ENCODE measurements around the gene C9orf152.

DNA sequence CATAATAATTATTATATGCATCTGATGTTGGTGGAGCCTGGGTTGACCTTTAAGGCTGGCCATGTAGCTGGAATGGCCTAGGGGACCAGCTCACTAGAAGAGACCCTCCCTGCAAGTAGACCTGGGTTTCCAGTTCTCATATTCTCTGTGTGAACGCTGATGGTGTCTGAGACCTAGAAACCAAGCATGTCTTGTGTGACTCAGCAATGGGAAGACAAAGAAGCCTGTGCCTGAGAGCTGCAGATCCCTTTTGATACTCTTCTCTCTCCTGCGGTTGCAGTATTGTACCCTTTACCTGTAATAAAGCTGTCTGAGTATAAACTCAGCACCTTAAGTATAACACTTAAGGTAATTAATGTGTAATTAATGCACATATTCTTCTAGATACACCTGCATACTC is 22.2 kb downstream of the C9orf152 start:
- TF ChIP-seq ZNF565 (CRISPR knock-in tag; conservative IDR thresholded peaks at IDR 0.05; ENCODE audit: low read depth): no peak
- no peak for TF ChIP-seq ZNF70 (CRISPR knock-in tag; IDR thresholded peaks at IDR 0.05)
- TF ChIP-seq PATZ1 (CRISPR knock-in tag; IDR thresholded peaks at IDR 0.05; ENCODE audit: borderline replicate concordance): no peak
- TF ChIP-seq CSDC2 (CRISPR knock-in tag; IDR thresholded peaks at IDR 0.05): no peak
- TF ChIP-seq TOX (CRISPR knock-in tag; IDR thresholded peaks at IDR 0.05; ENCODE audit: borderline replicate concordance): no peak
- TF ChIP-seq ZFP3 (CRISPR knock-in tag; IDR thresholded peaks at IDR 0.05): no peak
- TF ChIP-seq, protein P1, sequence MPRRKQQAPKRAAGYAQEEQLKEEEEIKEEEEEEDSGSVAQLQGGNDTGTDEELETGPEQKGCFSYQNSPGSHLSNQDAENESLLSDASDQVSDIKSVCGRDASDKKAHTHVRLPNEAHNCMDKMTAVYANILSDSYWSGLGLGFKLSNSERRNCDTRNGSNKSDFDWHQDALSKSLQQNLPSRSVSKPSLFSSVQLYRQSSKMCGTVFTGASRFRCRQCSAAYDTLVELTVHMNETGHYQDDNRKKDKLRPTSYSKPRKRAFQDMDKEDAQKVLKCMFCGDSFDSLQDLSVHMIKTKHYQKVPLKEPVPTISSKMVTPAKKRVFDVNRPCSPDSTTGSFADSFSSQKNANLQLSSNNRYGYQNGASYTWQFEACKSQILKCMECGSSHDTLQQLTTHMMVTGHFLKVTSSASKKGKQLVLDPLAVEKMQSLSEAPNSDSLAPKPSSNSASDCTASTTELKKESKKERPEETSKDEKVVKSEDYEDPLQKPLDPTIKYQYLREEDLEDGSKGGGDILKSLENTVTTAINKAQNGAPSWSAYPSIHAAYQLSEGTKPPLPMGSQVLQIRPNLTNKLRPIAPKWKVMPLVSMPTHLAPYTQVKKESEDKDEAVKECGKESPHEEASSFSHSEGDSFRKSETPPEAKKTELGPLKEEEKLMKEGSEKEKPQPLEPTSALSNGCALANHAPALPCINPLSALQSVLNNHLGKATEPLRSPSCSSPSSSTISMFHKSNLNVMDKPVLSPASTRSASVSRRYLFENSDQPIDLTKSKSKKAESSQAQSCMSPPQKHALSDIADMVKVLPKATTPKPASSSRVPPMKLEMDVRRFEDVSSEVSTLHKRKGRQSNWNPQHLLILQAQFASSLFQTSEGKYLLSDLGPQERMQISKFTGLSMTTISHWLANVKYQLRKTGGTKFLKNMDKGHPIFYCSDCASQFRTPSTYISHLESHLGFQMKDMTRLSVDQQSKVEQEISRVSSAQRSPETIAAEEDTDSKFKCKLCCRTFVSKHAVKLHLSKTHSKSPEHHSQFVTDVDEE (CRISPR knock-in tag; IDR thresholded peaks at IDR 0.05): no peak
- no peak for TF ChIP-seq ESRRG (CRISPR knock-in tag; IDR thresholded peaks at IDR 0.05)
- TF ChIP-seq ZC3H10 (CRISPR knock-in tag; IDR thresholded peaks at IDR 0.05): no peak
- no peak for TF ChIP-seq TCF4 (CRISPR knock-in tag; IDR thresholded peaks at IDR 0.05; ENCODE audit: borderline replicate concordance)
- TF ChIP-seq, protein P2, sequence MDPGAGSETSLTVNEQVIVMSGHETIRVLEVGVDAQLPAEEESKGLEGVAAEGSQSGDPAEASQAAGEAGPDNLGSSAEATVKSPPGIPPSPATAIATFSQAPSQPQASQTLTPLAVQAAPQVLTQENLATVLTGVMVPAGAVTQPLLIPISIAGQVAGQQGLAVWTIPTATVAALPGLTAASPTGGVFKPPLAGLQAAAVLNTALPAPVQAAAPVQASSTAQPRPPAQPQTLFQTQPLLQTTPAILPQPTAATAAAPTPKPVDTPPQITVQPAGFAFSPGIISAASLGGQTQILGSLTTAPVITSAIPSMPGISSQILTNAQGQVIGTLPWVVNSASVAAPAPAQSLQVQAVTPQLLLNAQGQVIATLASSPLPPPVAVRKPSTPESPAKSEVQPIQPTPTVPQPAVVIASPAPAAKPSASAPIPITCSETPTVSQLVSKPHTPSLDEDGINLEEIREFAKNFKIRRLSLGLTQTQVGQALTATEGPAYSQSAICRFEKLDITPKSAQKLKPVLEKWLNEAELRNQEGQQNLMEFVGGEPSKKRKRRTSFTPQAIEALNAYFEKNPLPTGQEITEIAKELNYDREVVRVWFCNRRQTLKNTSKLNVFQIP (CRISPR knock-in tag; IDR thresholded peaks at IDR 0.05; ENCODE audit: borderline replicate concordance, low read depth): no peak

All from SK-N-SH treated with all-trans-retinoic acid at 6 μM for 48 hours (cell line).